ENCODE data around the gene TRPM1.

TRPM1 gene

DNA sequence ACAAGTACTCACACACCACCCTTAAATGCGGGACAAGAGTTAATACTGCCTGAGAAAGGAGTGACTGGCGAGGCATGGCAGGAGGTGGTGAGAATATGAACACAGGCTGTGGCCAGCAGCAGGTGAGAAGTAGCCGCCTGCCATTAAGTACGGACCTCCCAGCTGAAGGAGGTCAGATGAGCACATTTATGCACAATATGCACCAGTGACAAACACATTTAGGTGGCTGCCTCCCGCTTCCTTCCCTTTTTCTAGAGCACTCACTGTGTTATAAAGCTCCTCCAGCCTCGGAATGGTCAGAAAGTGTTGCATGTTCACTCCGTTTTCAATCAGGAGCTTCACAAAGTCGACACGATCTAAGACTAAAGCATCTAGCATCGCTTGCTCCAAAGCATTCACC is 52.4 kb downstream of the TRPM1 start:
- no peaks in the 10 kb centered on the region for H3K79me1 ChIP-seq (ENCODE audit: low read length)
- WGBS (ENCODE audit: extremely low coverage, insufficient coverage, insufficient read length) = no CpG with 5 or more reads among the region's 10 CpGs
- no peak overlapping the region for H3K4me3 ChIP-seq (ENCODE audit: low read depth, low read length)
- H2AFZ ChIP-seq (ENCODE audit: insufficient read depth, low read length, poor library complexity) = no peak overlapping the region
- H3K36me3 ChIP-seq (ENCODE audit: control insufficient read depth in 1 of 2, insufficient read depth in 2 of 2, low read length in 2 of 2) = no peaks in the 10 kb centered on the region
- H3K4me2 ChIP-seq (ENCODE audit: low read length) = no peak overlapping the region
- H3K9me3 ChIP-seq (ENCODE audit: insufficient read depth, low read depth, low read length) = peaks cover 1% of the 10 kb centered on the region
- H4K8ac ChIP-seq (ENCODE audit: low read depth, low read length) = no peak overlapping the region
- no peak overlapping the region for H2BK12ac ChIP-seq (ENCODE audit: low read length)
- no peaks in the 10 kb centered on the region for H3K27me3 ChIP-seq (ENCODE audit: insufficient read depth, low read length)
- no peak overlapping the region for H3K14ac ChIP-seq (ENCODE audit: low read length)
- no peaks in the 10 kb centered on the region for H3K4me1 ChIP-seq (ENCODE audit: control insufficient read depth in 1 of 2, insufficient read depth in 2 of 2, low read length in 2 of 2)
- no peak overlapping the region for H2AK5ac ChIP-seq (ENCODE audit: low read length)
- H2BK120ac ChIP-seq (ENCODE audit: insufficient read depth, low read length, poor library complexity) = no peak overlapping the region
- no peak overlapping the region for H3K9ac ChIP-seq (ENCODE audit: low read length)
- H3K18ac ChIP-seq (ENCODE audit: low read length) = no peak overlapping the region
- no peak overlapping the region for H3K4ac ChIP-seq (ENCODE audit: low read depth, low read length)
- no peak overlapping the region for H3K23ac ChIP-seq (ENCODE audit: low read length)
- H3K27ac ChIP-seq (ENCODE audit: low read depth, low read length) = no peak overlapping the region
- H2BK5ac ChIP-seq (ENCODE audit: low read depth, low read length, poor library complexity) = no peak overlapping the region
- H4K12ac ChIP-seq (ENCODE audit: low read depth, low read length) = no peak overlapping the region
- no peak for DNase-seq
- no peaks in the 10 kb centered on the region for H3K79me2 ChIP-seq (ENCODE audit: control insufficient read depth, insufficient read depth, low read length, poor library complexity)
- no peak overlapping the region for H4K91ac ChIP-seq (ENCODE audit: low read depth, low read length)

DNA sequence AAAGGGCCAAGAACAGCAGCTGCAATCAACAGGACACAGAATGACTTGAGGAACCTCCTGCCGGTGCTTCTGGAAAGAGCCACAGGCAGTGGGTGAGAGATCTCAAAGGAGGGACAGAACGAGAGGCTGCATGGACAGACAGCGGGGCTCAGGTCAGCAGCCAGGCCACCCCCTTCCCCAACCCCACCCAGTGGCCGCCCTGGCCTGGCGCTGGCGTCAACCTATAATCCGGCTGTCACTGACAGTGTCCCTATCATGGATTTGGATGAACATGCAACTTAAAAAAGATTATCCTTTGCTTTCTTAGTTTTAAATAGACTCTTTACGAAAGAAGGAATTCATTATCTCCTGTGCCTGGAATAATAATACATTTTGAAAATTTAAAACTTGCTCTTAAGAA is 54.1 kb downstream of the TRPM1 start:
- Histone ChIP-seq H3K4me3 (ENCODE audit: low read depth, low read length) (no peak overlapping the region), H3K79me1 (ENCODE audit: low read length) (no peaks in the 10 kb centered on the region), H2AFZ (ENCODE audit: insufficient read depth, low read length, poor library complexity) (no peak overlapping the region), H3K27ac (ENCODE audit: low read depth, low read length) (no peak overlapping the region), H3K4me1 (ENCODE audit: control insufficient read depth in 1 of 2, insufficient read depth in 2 of 2, low read length in 2 of 2) (no peaks in the 10 kb centered on the region), H3K9me3 (ENCODE audit: insufficient read depth, low read depth, low read length) (peaks cover 1% of the 10 kb centered on the region), H3K4ac (ENCODE audit: low read depth, low read length) (no peak overlapping the region), H3K14ac (ENCODE audit: low read length) (no peak overlapping the region), H2BK120ac (ENCODE audit: insufficient read depth, low read length, poor library complexity) (no peak overlapping the region), H3K27me3 (ENCODE audit: insufficient read depth, low read length) (no peaks in the 10 kb centered on the region), H3K36me3 (ENCODE audit: control insufficient read depth in 1 of 2, insufficient read depth in 2 of 2, low read length in 2 of 2) (no peaks in the 10 kb centered on the region), H3K4me2 (ENCODE audit: low read length) (no peak overlapping the region), H3K9ac (ENCODE audit: low read length) (no peak overlapping the region), H3K18ac (ENCODE audit: low read length) (no peak overlapping the region), H3K23ac (ENCODE audit: low read length) (no peak overlapping the region), H4K12ac (ENCODE audit: low read depth, low read length) (no peak overlapping the region), H4K91ac (ENCODE audit: low read depth, low read length) (no peak overlapping the region), H2BK12ac (ENCODE audit: low read length) (no peak overlapping the region), H2AK5ac (ENCODE audit: low read length) (no peak overlapping the region), H4K8ac (ENCODE audit: low read depth, low read length) (no peak overlapping the region), H2BK5ac (ENCODE audit: low read depth, low read length, poor library complexity) (no peak overlapping the region), H3K79me2 (ENCODE audit: control insufficient read depth, insufficient read depth, low read length, poor library complexity) (no peaks in the 10 kb centered on the region)
- no peak for DNase-seq
- WGBS (ENCODE audit: extremely low coverage, insufficient coverage, insufficient read length) = no CpG with 5 or more reads among the region's 8 CpGs

DNA sequence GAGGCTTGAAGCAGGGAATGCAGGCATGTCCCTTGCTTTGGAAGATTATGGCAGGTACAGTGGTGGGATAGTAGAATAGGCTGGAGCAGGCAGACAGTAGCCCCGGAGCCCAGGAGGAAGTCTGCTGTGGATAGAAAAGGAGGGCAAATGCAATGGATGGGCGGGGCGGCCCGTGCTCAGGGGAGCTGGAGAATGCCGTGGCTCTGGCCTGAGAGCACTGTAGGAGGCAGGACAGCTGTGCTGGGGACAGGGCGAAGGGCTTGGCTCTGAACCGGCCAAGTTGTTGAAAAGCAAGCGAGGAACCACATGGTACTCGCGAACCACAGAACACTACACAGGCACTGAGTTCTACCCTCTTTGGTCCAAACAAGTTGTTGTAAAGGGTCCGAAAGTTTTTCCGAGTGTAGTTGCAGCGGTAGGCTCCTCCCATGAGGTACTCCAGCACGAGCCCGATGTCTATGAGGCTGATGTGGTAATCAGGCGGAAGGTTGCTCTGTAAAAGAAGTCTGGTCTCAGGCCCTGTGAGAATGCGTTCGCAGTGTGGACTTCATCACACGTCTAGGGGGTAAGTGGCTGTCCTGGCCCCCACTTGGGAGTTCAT is 54.7 kb downstream of the TRPM1 start:
- Histone ChIP-seq H3K79me1 (ENCODE audit: low read length) (no peaks in the 10 kb centered on the region), H3K27me3 (ENCODE audit: insufficient read depth, low read length) (no peaks in the 10 kb centered on the region), H3K4me3 (ENCODE audit: low read depth, low read length) (no peak overlapping the region), H3K9ac (ENCODE audit: low read length) (no peak overlapping the region), H3K4me2 (ENCODE audit: low read length) (no peak overlapping the region), H3K79me2 (ENCODE audit: control insufficient read depth, insufficient read depth, low read length, poor library complexity) (no peaks in the 10 kb centered on the region), H4K8ac (ENCODE audit: low read depth, low read length) (no peak overlapping the region), H2BK12ac (ENCODE audit: low read length) (no peak overlapping the region), H3K36me3 (ENCODE audit: control insufficient read depth in 1 of 2, insufficient read depth in 2 of 2, low read length in 2 of 2) (no peaks in the 10 kb centered on the region), H4K91ac (ENCODE audit: low read depth, low read length) (no peak overlapping the region), H3K9me3 (ENCODE audit: insufficient read depth, low read depth, low read length) (peaks cover 1% of the 10 kb centered on the region), H4K12ac (ENCODE audit: low read depth, low read length) (no peak overlapping the region), H3K4me1 (ENCODE audit: control insufficient read depth in 1 of 2, insufficient read depth in 2 of 2, low read length in 2 of 2) (no peaks in the 10 kb centered on the region), H3K23ac (ENCODE audit: low read length) (no peak overlapping the region), H2BK120ac (ENCODE audit: insufficient read depth, low read length, poor library complexity) (no peak overlapping the region), H3K4ac (ENCODE audit: low read depth, low read length) (no peak overlapping the region), H3K18ac (ENCODE audit: low read length) (no peak overlapping the region), H3K27ac (ENCODE audit: low read depth, low read length) (no peak overlapping the region), H2BK5ac (ENCODE audit: low read depth, low read length, poor library complexity) (no peak overlapping the region), H3K14ac (ENCODE audit: low read length) (no peak overlapping the region), H2AK5ac (ENCODE audit: low read length) (no peak overlapping the region), H2AFZ (ENCODE audit: insufficient read depth, low read length, poor library complexity) (no peak overlapping the region)
- DNase-seq = peak; percentile 27 to 44
- WGBS (ENCODE audit: extremely low coverage, insufficient coverage, insufficient read length) = no CpG with 5 or more reads among the region's 19 CpGs

DNA sequence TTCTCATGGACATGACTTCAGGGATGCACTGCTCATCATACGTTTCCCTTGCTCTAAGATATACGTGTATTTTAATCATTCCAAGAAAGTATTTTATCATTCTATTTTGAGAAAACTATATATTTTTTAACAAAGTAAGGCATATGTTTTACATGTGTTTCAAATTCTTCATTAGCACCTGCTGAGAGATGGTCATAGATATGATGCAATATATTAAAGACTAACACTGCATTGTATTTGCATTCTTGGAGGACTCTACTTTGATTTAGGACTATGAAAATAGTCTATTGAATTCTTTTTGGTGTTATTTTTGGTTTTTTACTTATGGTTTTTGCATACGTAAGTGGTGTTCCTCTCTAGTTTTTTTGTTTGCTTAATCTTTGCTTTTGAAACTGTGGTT is 55.9 kb downstream of the TRPM1 start:
- Histone ChIP-seq H2BK12ac (ENCODE audit: low read length) (no peak overlapping the region), H3K14ac (ENCODE audit: low read length) (no peak overlapping the region), H4K12ac (ENCODE audit: low read depth, low read length) (no peak overlapping the region), H3K27me3 (ENCODE audit: insufficient read depth, low read length) (no peaks in the 10 kb centered on the region), H3K36me3 (ENCODE audit: control insufficient read depth in 1 of 2, insufficient read depth in 2 of 2, low read length in 2 of 2) (no peaks in the 10 kb centered on the region), H3K4me2 (ENCODE audit: low read length) (no peak overlapping the region), H2AFZ (ENCODE audit: insufficient read depth, low read length, poor library complexity) (no peak overlapping the region), H3K4me3 (ENCODE audit: low read depth, low read length) (no peak overlapping the region), H3K4ac (ENCODE audit: low read depth, low read length) (no peak overlapping the region), H3K18ac (ENCODE audit: low read length) (no peak overlapping the region), H3K79me1 (ENCODE audit: low read length) (no peaks in the 10 kb centered on the region), H2BK5ac (ENCODE audit: low read depth, low read length, poor library complexity) (no peak overlapping the region), H4K8ac (ENCODE audit: low read depth, low read length) (no peak overlapping the region), H3K27ac (ENCODE audit: low read depth, low read length) (no peak overlapping the region), H3K4me1 (ENCODE audit: control insufficient read depth in 1 of 2, insufficient read depth in 2 of 2, low read length in 2 of 2) (no peaks in the 10 kb centered on the region), H3K9ac (ENCODE audit: low read length) (no peak overlapping the region), H4K91ac (ENCODE audit: low read depth, low read length) (no peak overlapping the region), H3K79me2 (ENCODE audit: control insufficient read depth, insufficient read depth, low read length, poor library complexity) (no peaks in the 10 kb centered on the region), H3K9me3 (ENCODE audit: insufficient read depth, low read depth, low read length) (peaks cover 1% of the 10 kb centered on the region), H2BK120ac (ENCODE audit: insufficient read depth, low read length, poor library complexity) (no peak overlapping the region), H3K23ac (ENCODE audit: low read length) (no peak overlapping the region), H2AK5ac (ENCODE audit: low read length) (no peak overlapping the region)
- no CpG with 5 or more reads among the region's 3 CpGs for WGBS (ENCODE audit: extremely low coverage, insufficient coverage, insufficient read length)
- no peak for DNase-seq
